ENCODE results near the gene ANKRD45.
"Not testable (repeated sequence)": the region's sequence is repeated elsewhere in the genome, so short reads cannot be mapped to it uniquely, and the experiment has no call there.

ANKRD45 gene

GRCh38 chr1:173570370-173571007 lies 99.2 kb downstream of the ANKRD45 start:
- no peak for DNase-seq

GRCh38 chr1:173568483-173568882 lies 101.2 kb downstream of the ANKRD45 start:
- DNase-seq = no peak

GRCh38 chr1:173563846-173564245 lies 105.8 kb downstream of the ANKRD45 start:
- DNase-seq = not testable (repeated sequence)

GRCh38 chr1:173562813-173563212 lies 106.8 kb downstream of the ANKRD45 start:
- no peak for DNase-seq

GRCh38 chr1:173561263-173561662 lies 108.4 kb downstream of the ANKRD45 start:
- DNase-seq = no peak

- DNase-seq = no peak
These were observed 109.3 kb downstream of the ANKRD45 start for GRCh38 chr1:173560285-173560880.
